Right ventricle myocardium inferior (tissue), 1 donor: Measurements from ENCODE around the gene DHFR2. TPM values are rescaled to one million over a fixed set of nuclear protein-coding genes. Genes with fewer than 3 reads are reported as not detected.
"Not testable (repeated sequence)": the region's sequence is repeated elsewhere in the genome, so short reads cannot be mapped to it uniquely, and the experiment has no call there.

Experiments used
- ATAC-seq: fragments of 200-7000 bp; cut with Tn5 transposase; one replicate; pipeline ENCODE4 v1.9.1; 2020; ENCODE audit warnings: mild to moderate bottlenecking, moderate library complexity
- DNase-seq: peaks from one replicate; pipeline ENCODE4 v3.0.0; 2021; ENCODE audit errors: missing footprints
- intact Hi-C: fragments of 100-400 bp; cut with DNase I; formaldehyde crosslinking; loops from one replicate; pipeline ENCODE4 v1.11.0; 2022
- total RNA-seq: library from RNA; stranded (reverse); fragmentation: NEBNext Ultra II Directional; extraction: Animal tissue kit (Norgen Biotek cat#: 25700); gene quantifications from one replicate; pipeline ENCODE4 v1.2.1, GENCODE V29; 2021
- donor health status: DM: no; HTN: yes; CAD: no; lungs with severe emphysema.

Gene DHFR2
- total RNA-seq, 1 donor from 2014 or later = 2.7 TPM

- no peak for DNase-seq
- ATAC-seq = no peak
- intact Hi-C loops = loop anchor here (5.0 kb wide), 1 partner anchor 160 kb away; no protein-coding TSS in a partner anchor
Observed at GRCh38 chr3:94066506-94067500, 4.1 kb upstream of the DHFR2 start.

GRCh38 chr3:94065819-94066480, 3.2 kb upstream of the DHFR2 start:
- DNase-seq (no peak), ATAC-seq (no peak)
- intact Hi-C loops = loop anchor here (5.0 kb wide), 1 partner anchor 159 kb away; no protein-coding TSS in a partner anchor

- intact Hi-C loops = loop anchor here (5.0 kb wide), 1 partner anchor 158 kb away; no protein-coding TSS in a partner anchor
Observed at GRCh38 chr3:94065122-94065521, 2.4 kb upstream of the DHFR2 start.

GRCh38 chr3:94064243-94064860, 1.6 kb upstream of the DHFR2 start:
- no peak for DNase-seq
- intact Hi-C loops = no loop called here
- no peak for ATAC-seq

More at GRCh38 chr3:94065122-94065521, 2.4 kb upstream of the DHFR2 start:
- DNase-seq (no peak), ATAC-seq (no peak)

- DNase-seq = no peak
- intact Hi-C loops = loop anchor here (2.0 kb wide), 1 partner anchor 59 kb away; no protein-coding TSS in a partner anchor
- ATAC-seq = no peak
Observed at GRCh38 chr3:94063496-94064119, 892 bp upstream of the DHFR2 start.

GRCh38 chr3:94061297-94061696, 1.4 kb downstream of the DHFR2 start:
- intact Hi-C loops = no loop called here
- DNase-seq = no peak

GRCh38 chr3:94050546-94050945, 12.2 kb downstream of the DHFR2 start:
- no peak for DNase-seq
- intact Hi-C loops = no loop called here
- ATAC-seq = no peak

More at GRCh38 chr3:94061297-94061696, 1.4 kb downstream of the DHFR2 start:
- no peak for ATAC-seq

- no peak for DNase-seq
- intact Hi-C loops = no loop called here
- no peak for ATAC-seq
Observed at GRCh38 chr3:94049267-94049666, 13.4 kb downstream of the DHFR2 start.

GRCh38 chr3:94046533-94046932, 16.2 kb downstream of the DHFR2 start:
- intact Hi-C loops = no loop called here

GRCh38 chr3:94044100-94044936, 18.4 kb downstream of the DHFR2 start:
- intact Hi-C loops, DNase-seq: not testable (repeated sequence)

More at GRCh38 chr3:94046533-94046932, 16.2 kb downstream of the DHFR2 start:
- no peak for DNase-seq
- ATAC-seq = no peak

GRCh38 chr3:94043285-94043684, 19.4 kb downstream of the DHFR2 start:
- intact Hi-C loops = no loop called here
- DNase-seq = no peak
- ATAC-seq = no peak

More at GRCh38 chr3:94044100-94044936, 18.4 kb downstream of the DHFR2 start:
- not testable (repeated sequence) for ATAC-seq

GRCh38 chr3:94036909-94037507, 25.7 kb downstream of the DHFR2 start:
- intact Hi-C loops = no loop called here
- ATAC-seq (no peak), DNase-seq (no peak)

- intact Hi-C loops = no loop called here
- DNase-seq (no peak), ATAC-seq (no peak)
Observed at GRCh38 chr3:94028093-94028837, 34.5 kb downstream of the DHFR2 start, which contains the start of gene STX19. Gene STX19, minus strand, starts transcription at chr3:94028597. Its CDS starts 13,328 bp downstream, at chr3:94015269.

GRCh38 chr3:94026623-94027022, 36.1 kb downstream of the DHFR2 start:
- ATAC-seq (no peak), DNase-seq (no peak)
- intact Hi-C loops = no loop called here

GRCh38 chr3:94024385-94024784, 38.3 kb downstream of the DHFR2 start:
- no peak for DNase-seq
- intact Hi-C loops = no loop called here
- ATAC-seq = no peak

- intact Hi-C loops = no loop called here
- DNase-seq = no peak
- no peak for ATAC-seq
Observed at GRCh38 chr3:94020293-94020692, 42.4 kb downstream of the DHFR2 start.

- intact Hi-C loops = no loop called here
- no peak for DNase-seq
- ATAC-seq = no peak
Observed at GRCh38 chr3:94019659-94020058, 43.1 kb downstream of the DHFR2 start.
